Spleen (tissue), 11 donors: ENCODE data around the gene PLRG1. TPM values are rescaled to one million over a fixed set of nuclear protein-coding genes. Genes with fewer than 3 reads are reported as not detected.

ENCODE experiments used
- DNase-seq: peaks from one replicate; pipeline ENCODE4 v3.0.0-alpha.2; 2020
- H3K27ac ChIP-seq, 8 donors: fragments of 200-600 bp; sonication (generic) in 7 of 8; 1 replicate in 4 of 8; 2 replicates in 4 of 8; pipeline versions ENCODE4 v1.5.0 to v1.8.0; 2016 to 2021; ENCODE audit warnings: inconsistent platforms in 4 of 8, mild to moderate bottlenecking in 4 of 8, moderate library complexity in 1 of 8
- H3K27me3 ChIP-seq, 7 donors: fragments of 200-600 bp; sonication (generic) in 6 of 7; replicated peaks in 1 of 7; 1 replicate in 4 of 7; 2 replicates in 3 of 7; pipeline versions ENCODE4 v1.5.0 to v1.8.0; 2016 to 2021; ENCODE audit warnings: inconsistent platforms in 3 of 7, mild to moderate bottlenecking in 1 of 7
- H3K36me3 ChIP-seq, 6 donors: fragments of 200-600 bp; sonication (generic) in 5 of 6; 1 replicate in 4 of 6; 2 replicates in 2 of 6; pipeline versions ENCODE4 v1.5.0 to v1.8.0; 2016 to 2021; ENCODE audit warnings: inconsistent platforms in 2 of 6
- H3K4me1 ChIP-seq, 6 donors: fragments of 200-600 bp; sonication (generic) in 5 of 6; 1 replicate in 3 of 6; 2 replicates in 3 of 6; pipeline versions ENCODE4 v1.5.0 to v1.8.0; 2016 to 2021; ENCODE audit warnings: inconsistent platforms in 3 of 6
- H3K4me3 ChIP-seq, 8 donors: fragments of 200-600 bp; sonication (generic) in 7 of 8; 1 replicate in 4 of 8; 2 replicates in 4 of 8; pipeline versions ENCODE4 v1.5.0 to v1.8.0; 2016 to 2021; ENCODE audit warnings: inconsistent platforms in 4 of 8, mild to moderate bottlenecking in 4 of 8, moderate library complexity in 2 of 8
- H3K9me3 ChIP-seq, 8 donors: fragments of 200-600 bp; sonication (generic) in 7 of 8; 1 replicate in 4 of 8; 2 replicates in 4 of 8; pipeline versions ENCODE4 v1.5.0 to v1.8.0; 2016 to 2021; ENCODE audit warnings: inconsistent platforms in 4 of 8
- POLR2A ChIP-seq, 3 donors: fragments of 450-650 bp; IDR thresholded peaks; one replicate each; pipeline ENCODE4 v1.5.1; 2017; ENCODE audit warnings: antibody characterized with exemption in 3 of 3, mild to moderate bottlenecking in 1 of 3
- POLR2AphosphoS5 ChIP-seq, 3 donors: sonication (generic); formaldehyde crosslinking; IDR thresholded peaks; one replicate each; pipeline ENCODE4 v1.5.1; 2017; ENCODE audit warnings: antibody characterized with exemption in 3 of 3
- WGBS, 5 donors: extraction: QIAGEN DNeasy Blood & Tissue Kit in 3 of 5; methylation state at CpG; one replicate each; pipeline versions ENCODE4 v1.1.5 to v1.1.7; 2013 to 2018; 5-methylcytosine and 5-hydroxymethylcytosine counted together
- intact Hi-C: fragments of 100-400 bp; cut with DNase I; formaldehyde crosslinking; loops from one replicate; pipeline ENCODE4 v1.15.0; 2023; ENCODE audit warnings: low total_unique reads
- polyA plus RNA-seq, 3 donors: library from polyadenylated mRNA; stranded (reverse); fragments of 200-250 nt; gene quantifications; one replicate each; pipeline ENCODE4 v1.2.1, GENCODE V29; 2013
- total RNA-seq, 7 donors: library from RNA; depleted of rRNA in 3 of 7; stranded (reverse); fragments of >200 nt in 3 of 7; fragmentation: NEBNext Ultra II Directional in 4 of 7; extraction: Animal tissue kit (Norgen Biotek cat#: 25700) in 4 of 7; gene quantifications; one replicate each; pipeline versions ENCODE4 v1.1.0 to v1.2.1, GENCODE V29; 2016 to 2021
- TF ChIP-seq, protein P1 (sequence below), 11 experiments: fragments of 200-600 bp in 7 of 11; fragments of 450-650 bp in 4 of 11; sonication (generic) in 4 of 11; IDR thresholded peaks in 8 of 11; conservative IDR thresholded peaks in 3 of 11; 1 replicate in 7 of 11; 2 replicates in 4 of 11; pipeline versions ENCODE4 v1.4.0 to v1.8.0; 2016 to 2021; ENCODE audit warnings: antibody characterized with exemption in 11 of 11, inconsistent platforms in 4 of 11, mild to moderate bottlenecking in 1 of 11
- donor health status: healthy with polysubstance abuse.
- donor health status: DM: no; HTN: no; CAD: no; lungs with moderate emphysema.
- donor health status: DM: no; HTN: no; CAD: no.
- donor health status: Bipolar disorder and iron deficiency.
- donor health status: healthy.
- donor health status: DM: no; HTN: no; CAD: no.
- donor health status: DM: yes; HTN: yes; CAD: no.

Gene PLRG1
- total and polyA plus RNA-seq, 10 donors: 37.8 to 66.2 (median 48.0) TPM

GRCh38 chr4:154578919-154579318, 28.7 kb upstream of the PLRG1 start:
- TF ChIP-seq POLR2A (IDR thresholded peaks at IDR 0.05): no peak
- no peak for TF ChIP-seq POLR2AphosphoS5 (IDR thresholded peaks at IDR 0.05)
- TF ChIP-seq, protein P1, sequence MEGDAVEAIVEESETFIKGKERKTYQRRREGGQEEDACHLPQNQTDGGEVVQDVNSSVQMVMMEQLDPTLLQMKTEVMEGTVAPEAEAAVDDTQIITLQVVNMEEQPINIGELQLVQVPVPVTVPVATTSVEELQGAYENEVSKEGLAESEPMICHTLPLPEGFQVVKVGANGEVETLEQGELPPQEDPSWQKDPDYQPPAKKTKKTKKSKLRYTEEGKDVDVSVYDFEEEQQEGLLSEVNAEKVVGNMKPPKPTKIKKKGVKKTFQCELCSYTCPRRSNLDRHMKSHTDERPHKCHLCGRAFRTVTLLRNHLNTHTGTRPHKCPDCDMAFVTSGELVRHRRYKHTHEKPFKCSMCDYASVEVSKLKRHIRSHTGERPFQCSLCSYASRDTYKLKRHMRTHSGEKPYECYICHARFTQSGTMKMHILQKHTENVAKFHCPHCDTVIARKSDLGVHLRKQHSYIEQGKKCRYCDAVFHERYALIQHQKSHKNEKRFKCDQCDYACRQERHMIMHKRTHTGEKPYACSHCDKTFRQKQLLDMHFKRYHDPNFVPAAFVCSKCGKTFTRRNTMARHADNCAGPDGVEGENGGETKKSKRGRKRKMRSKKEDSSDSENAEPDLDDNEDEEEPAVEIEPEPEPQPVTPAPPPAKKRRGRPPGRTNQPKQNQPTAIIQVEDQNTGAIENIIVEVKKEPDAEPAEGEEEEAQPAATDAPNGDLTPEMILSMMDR (IDR thresholded peaks at IDR 0.05 in 8 of 11, conservative IDR thresholded peaks at IDR 0.05 in 3 of 11): no peak

DNA sequence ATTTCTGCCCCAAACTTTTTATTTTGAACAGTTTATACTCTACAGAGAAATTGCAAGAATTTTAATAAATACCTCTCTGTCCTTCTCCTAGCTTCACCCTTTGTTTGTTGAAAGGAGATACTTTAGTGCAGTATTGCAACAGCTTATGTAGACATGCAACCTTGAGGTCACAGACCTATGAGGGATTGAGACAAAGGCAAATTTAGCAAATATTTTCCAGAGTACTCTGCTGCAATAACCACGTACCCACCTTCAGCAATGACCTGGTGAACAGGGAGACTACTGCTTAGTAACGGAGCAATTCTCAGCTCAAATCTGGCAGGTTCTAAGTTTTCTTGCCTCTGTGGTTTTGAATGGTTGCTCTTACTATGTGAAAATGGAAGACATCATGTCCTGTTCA, 27.1 kb upstream of the PLRG1 start:
- Histone ChIP-seq H3K4me3 (no peak overlapping the region), H3K4me1 (no peaks in the 10 kb centered on the region), H3K27me3 (peaks cover 0 to 26% (median 0%) of the 10 kb centered on the region in 7 donors), H3K36me3 (no peaks in the 10 kb centered on the region), H3K9me3 (no peaks in the 10 kb centered on the region), H3K27ac (no peak overlapping the region)
- 83 to 90% (median 87%) methylated on average over 2 of the region's 2 CpGs for WGBS, 5 donors
- intact Hi-C loops: no loop called here
- TF ChIP-seq, protein P1 (IDR thresholded peaks at IDR 0.05 in 8 of 11, conservative IDR thresholded peaks at IDR 0.05 in 3 of 11): no peak
- TF ChIP-seq POLR2AphosphoS5 (IDR thresholded peaks at IDR 0.05): no peak
- no peak for TF ChIP-seq POLR2A (IDR thresholded peaks at IDR 0.05)
- no peak for DNase-seq

More at GRCh38 chr4:154578919-154579318, 28.7 kb upstream of the PLRG1 start:
- Histone ChIP-seq H3K4me1 (no peaks in the 10 kb centered on the region), H3K9me3 (no peaks in the 10 kb centered on the region), H3K27me3 (peaks cover 0 to 26% (median 0%) of the 10 kb centered on the region in 7 donors), H3K36me3 (no peaks in the 10 kb centered on the region), H3K27ac (no peak overlapping the region), H3K4me3 (no peak overlapping the region)
- intact Hi-C loops: no loop called here
- DNase-seq: no peak
- WGBS, 5 donors: 38 to 61% (median 48%) methylated on average over 1 of the region's 1 CpG

- H3K4me3 ChIP-seq: no peak overlapping the region
- H3K4me1 ChIP-seq: no peaks in the 10 kb centered on the region
- H3K27me3 ChIP-seq: peaks cover 0 to 26% (median 0%) of the 10 kb centered on the region in 7 donors
- no peaks in the 10 kb centered on the region for H3K36me3 ChIP-seq
- no peak for DNase-seq
- WGBS, 5 donors: 71 to 85% (median 80%) methylated on average over 3 of the region's 3 CpGs
- no peak overlapping the region for H3K27ac ChIP-seq
- TF ChIP-seq POLR2A (IDR thresholded peaks at IDR 0.05) (no peak), POLR2AphosphoS5 (IDR thresholded peaks at IDR 0.05) (no peak)
- TF ChIP-seq, protein P1 (IDR thresholded peaks at IDR 0.05 in 8 of 11, conservative IDR thresholded peaks at IDR 0.05 in 3 of 11): no peak
- intact Hi-C loops: no loop called here
- H3K9me3 ChIP-seq: no peaks in the 10 kb centered on the region
Measured at GRCh38 chr4:154574311-154574710, 24.1 kb upstream of the PLRG1 start.

DNA sequence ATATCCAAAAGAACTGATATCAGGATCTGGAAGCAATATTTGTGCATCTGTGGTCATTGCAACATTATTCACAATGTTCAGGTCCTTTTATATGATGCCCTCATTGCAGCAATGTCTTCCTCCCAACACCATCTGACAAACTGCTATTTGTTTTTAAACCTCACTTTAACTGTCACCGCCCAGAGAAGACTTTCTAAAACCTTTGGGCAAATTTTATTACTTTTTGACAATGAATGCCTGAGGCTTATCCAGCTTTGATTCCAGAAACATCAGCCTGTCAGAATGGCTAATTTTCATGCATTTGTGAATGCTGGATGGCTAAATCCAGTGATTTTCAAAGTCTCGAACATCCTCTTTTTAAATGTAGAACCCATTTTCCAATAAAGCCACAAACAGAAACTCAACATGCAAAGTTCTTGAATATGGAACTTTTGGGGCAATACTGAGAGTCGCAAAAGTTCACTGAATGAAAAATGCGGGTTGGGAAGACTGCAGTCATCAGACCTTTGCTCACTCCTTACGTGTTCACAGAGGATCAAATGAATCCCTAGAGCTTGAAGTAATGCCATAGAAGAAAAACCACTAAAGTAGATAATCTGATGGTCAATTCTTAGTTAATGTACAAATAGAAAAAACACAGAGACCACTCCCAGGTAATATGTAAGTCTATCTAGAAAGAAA, 23.1 kb upstream of the PLRG1 start:
- H3K36me3 ChIP-seq: no peaks in the 10 kb centered on the region
- TF ChIP-seq, protein P1 (IDR thresholded peaks at IDR 0.05 in 8 of 11, conservative IDR thresholded peaks at IDR 0.05 in 3 of 11): no peak
- TF ChIP-seq POLR2AphosphoS5 (IDR thresholded peaks at IDR 0.05): no peak
- TF ChIP-seq POLR2A (IDR thresholded peaks at IDR 0.05): no peak
- 75 to 93% (median 80%) methylated on average over 5 of the region's 5 CpGs for WGBS, 5 donors
- H3K4me3 ChIP-seq: no peak overlapping the region
- intact Hi-C loops: no loop called here
- no peak overlapping the region for H3K27ac ChIP-seq
- H3K9me3 ChIP-seq: no peaks in the 10 kb centered on the region
- no peaks in the 10 kb centered on the region for H3K4me1 ChIP-seq
- peaks cover 0 to 22% (median 0%) of the 10 kb centered on the region in 7 donors for H3K27me3 ChIP-seq
- DNase-seq: no peak
